Activated CD8-positive, alpha-beta memory T cell treated with anti-CD3 and anti-CD28 coated beads, Interleukin-2, amount 10 ng/mL, durations not matched to agents 7 days and 5 days (primary cell): ENCODE measurements around the gene USF3. TPM values are rescaled to one million over a fixed set of nuclear protein-coding genes. Genes with fewer than 3 reads are reported as not detected.

Source experiments
- ATAC-seq: fragments of 150-1000 bp; cut with Tn5 transposase; one replicate; pipeline ENCODE4 v1.10.0; 2021; ENCODE audit warnings: moderate library complexity
- CTCF ChIA-PET: fragments of 350-600 bp; sonication (Branson Sonifier 250); formaldehyde crosslinking; loops from one replicate; lab custom pipeline; 2021; ENCODE audit warnings: antibody characterized with exemption; lab: Charles Lee
- DNase-seq: peaks from one replicate; pipeline ENCODE4 v3.0.0-alpha.2; 2020
- H3K27ac Mint-ChIP-seq: one replicate; pipeline ENCODE4 v1.8.0; 2021; ENCODE audit warnings: mild to moderate bottlenecking, mixed read lengths
- H3K27me3 Mint-ChIP-seq: one replicate; pipeline ENCODE4 v1.8.0; 2021; ENCODE audit warnings: mixed read lengths
- H3K36me3 Mint-ChIP-seq: one replicate; pipeline ENCODE4 v1.8.0; 2021; ENCODE audit warnings: mild to moderate bottlenecking, mixed read lengths
- H3K4me1 Mint-ChIP-seq: one replicate; pipeline ENCODE4 v1.8.0; 2021; ENCODE audit warnings: mixed read lengths
- H3K4me3 Mint-ChIP-seq: one replicate; pipeline ENCODE4 v1.8.0; 2021; ENCODE audit warnings: mild to moderate bottlenecking, moderate library complexity, mixed read lengths
- H3K9me3 Mint-ChIP-seq: one replicate; pipeline ENCODE4 v1.8.0; 2022; ENCODE audit warnings: low read depth, mixed read lengths
- total RNA-seq, 2 experiments: library from RNA; stranded (reverse); gene quantifications; one replicate each; pipeline ENCODE4 v1.2.3, GENCODE V29; 2021

USF3 gene
- total RNA-seq, 2 experiments from 2014 or later = 14.5 to 15.2 TPM

DNA sequence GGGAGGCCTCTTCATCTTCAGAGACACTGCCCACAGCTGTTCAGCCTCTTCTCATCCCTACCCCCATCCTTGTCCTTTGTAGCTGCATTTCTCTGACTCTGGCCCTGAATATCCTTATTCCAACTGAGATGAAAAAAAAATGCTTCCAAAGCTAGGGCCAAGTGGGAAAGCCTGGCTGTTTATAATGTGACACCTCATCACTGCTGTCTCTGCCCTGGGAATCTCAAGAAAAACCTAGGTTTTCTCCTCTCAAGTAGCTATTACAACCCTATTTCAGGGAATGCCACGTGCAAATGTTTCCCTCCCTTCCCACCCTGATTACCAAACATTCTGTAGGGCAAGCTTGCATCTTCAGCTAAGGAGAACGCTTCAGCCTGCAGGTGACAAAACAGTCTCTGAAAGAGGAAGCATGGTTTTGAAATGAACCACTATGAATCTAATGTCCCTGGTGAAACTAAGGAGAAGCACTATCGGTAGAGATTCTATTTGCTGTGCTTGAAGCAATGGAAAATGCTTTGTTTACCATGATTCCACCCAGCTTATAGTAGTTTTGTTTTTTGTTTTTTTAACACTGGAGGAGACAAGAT, 65.4 kb downstream of the USF3 start:
- H3K36me3 Mint-ChIP-seq = peaks cover 22% of the 10 kb centered on the region
- no peaks in the 10 kb centered on the region for H3K9me3 Mint-ChIP-seq
- no peak overlapping the region for H3K27ac Mint-ChIP-seq
- H3K27me3 Mint-ChIP-seq = no peaks in the 10 kb centered on the region
- peaks cover 2% of the 10 kb centered on the region for H3K4me1 Mint-ChIP-seq
- H3K4me3 Mint-ChIP-seq = no peak overlapping the region
- CTCF ChIA-PET = interaction anchor here (0.6 kb wide), 1 partner anchor 53 kb away, joined by 3 read pairs; no protein-coding TSS in a partner anchor
- DNase-seq = no peak
- no peak for ATAC-seq

DNA sequence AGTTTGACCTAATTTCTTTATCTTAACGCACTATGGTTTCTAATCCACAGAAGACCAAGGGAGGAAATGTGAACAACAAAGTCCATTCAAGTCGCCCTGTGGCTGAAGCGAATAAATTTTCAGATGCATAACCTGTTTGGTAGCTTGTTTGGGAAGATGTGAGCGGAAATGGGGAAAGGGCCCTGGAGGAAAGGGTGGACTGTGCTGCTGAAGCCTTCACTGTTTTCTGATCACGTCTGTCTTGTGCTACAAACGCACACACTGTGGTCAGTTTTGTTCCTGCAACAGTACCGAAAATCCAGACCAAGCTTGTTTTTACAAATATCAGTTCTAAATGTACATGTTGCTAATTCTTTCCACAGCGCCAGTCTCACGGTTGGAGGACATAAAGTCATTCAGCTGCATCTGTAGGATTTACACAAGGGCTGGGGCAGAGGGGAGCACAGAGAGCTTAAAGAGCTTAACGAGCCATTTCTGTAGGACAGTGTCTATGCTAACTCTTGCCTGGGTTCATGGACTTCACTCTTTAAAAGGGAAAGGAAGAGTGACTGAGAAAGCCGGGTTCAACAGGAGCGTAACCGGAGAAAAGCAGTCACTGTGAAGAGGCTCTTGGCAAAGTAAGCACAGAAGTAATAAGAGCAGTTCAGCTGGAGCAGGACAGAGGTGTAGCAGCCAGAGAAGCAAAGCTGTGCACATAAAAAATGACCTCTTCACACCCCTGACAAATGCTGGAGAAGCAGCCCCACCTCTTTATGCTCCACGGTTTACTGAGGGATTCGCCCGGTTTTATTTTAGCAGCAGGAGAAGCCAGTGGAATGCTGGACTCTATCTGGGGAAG, 66.6 kb downstream of the USF3 start:
- CTCF ChIA-PET = no interaction called here
- ATAC-seq = no peak
- peaks cover 30% of the 10 kb centered on the region for H3K36me3 Mint-ChIP-seq
- H3K9me3 Mint-ChIP-seq = no peaks in the 10 kb centered on the region
- no peak overlapping the region for H3K4me3 Mint-ChIP-seq
- no peaks in the 10 kb centered on the region for H3K27me3 Mint-ChIP-seq
- no peak overlapping the region for H3K27ac Mint-ChIP-seq
- no peak for DNase-seq
- H3K4me1 Mint-ChIP-seq = peaks cover 2% of the 10 kb centered on the region

DNA sequence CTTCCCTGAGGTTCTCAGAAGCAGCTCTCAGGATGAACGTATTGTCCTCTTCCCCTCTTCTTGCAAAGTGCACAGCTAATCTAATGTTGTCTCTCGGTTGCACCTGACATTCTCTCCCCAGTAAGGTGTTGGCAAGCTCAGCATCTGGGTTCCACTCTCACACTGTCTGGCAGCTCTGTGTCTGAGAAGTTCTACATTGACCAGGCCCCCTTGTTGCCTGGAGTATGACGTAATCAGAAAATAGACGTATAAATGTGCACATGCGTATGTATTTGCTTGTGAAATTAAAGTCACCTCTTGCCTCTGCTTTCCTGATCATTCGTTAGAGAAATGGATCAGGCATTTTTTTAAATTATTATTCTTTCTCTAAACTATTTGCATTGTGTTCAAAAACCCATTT, 67.7 kb downstream of the USF3 start:
- DNase-seq (no peak), ATAC-seq (no peak)
- H3K9me3 Mint-ChIP-seq = no peaks in the 10 kb centered on the region
- CTCF ChIA-PET = no interaction called here
- peaks cover 2% of the 10 kb centered on the region for H3K4me1 Mint-ChIP-seq
- peaks cover 37% of the 10 kb centered on the region for H3K36me3 Mint-ChIP-seq
- H3K4me3 Mint-ChIP-seq = no peak overlapping the region
- H3K27ac Mint-ChIP-seq = peak overlapping the region; percentile 27
- H3K27me3 Mint-ChIP-seq = no peaks in the 10 kb centered on the region

- DNase-seq (no peak), ATAC-seq (no peak)
- H3K27me3 Mint-ChIP-seq = no peaks in the 10 kb centered on the region
- peaks cover 40% of the 10 kb centered on the region for H3K36me3 Mint-ChIP-seq
- H3K9me3 Mint-ChIP-seq = no peaks in the 10 kb centered on the region
- CTCF ChIA-PET = no interaction called here
- peaks cover 2% of the 10 kb centered on the region for H3K4me1 Mint-ChIP-seq
- H3K4me3 Mint-ChIP-seq = no peak overlapping the region
- H3K27ac Mint-ChIP-seq = peak overlapping the region; percentile 26
Measured at GRCh38 chr3:113628316-113628715, 68.1 kb downstream of the USF3 start.

- Mint-ChIP-seq H3K4me1 (peaks cover 2% of the 10 kb centered on the region), H3K4me3 (no peak overlapping the region), H3K27me3 (no peaks in the 10 kb centered on the region), H3K9me3 (no peaks in the 10 kb centered on the region), H3K36me3 (peaks cover 42% of the 10 kb centered on the region), H3K27ac (no peak overlapping the region)
- no peak for DNase-seq
- CTCF ChIA-PET = no interaction called here
- ATAC-seq = peak; percentile 9
Measured at GRCh38 chr3:113626503-113627371, 69.7 kb downstream of the USF3 start.

DNA sequence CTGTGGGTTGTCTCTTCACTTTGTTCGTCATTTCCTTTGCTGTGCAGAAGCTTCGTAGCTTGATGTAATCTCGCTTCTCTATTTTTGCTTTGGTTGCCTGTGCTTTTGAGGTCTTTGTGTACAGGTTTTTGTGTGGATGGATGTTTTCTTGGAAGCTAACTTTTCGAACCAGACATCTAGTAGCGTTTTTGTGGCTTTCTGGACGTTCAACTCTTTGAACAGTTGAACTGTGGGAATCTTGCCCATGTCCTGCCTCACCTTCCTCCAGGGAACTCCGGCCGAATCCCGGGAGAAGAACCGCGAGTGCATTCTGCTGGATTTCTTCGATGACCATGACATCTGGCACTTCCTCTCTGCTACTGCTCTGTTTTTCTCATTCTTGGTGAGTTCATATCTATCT, 70.6 kb downstream of the USF3 start:
- Mint-ChIP-seq H3K27ac (peak overlapping the region; percentile 44), H3K36me3 (peaks cover 45% of the 10 kb centered on the region)

DNA sequence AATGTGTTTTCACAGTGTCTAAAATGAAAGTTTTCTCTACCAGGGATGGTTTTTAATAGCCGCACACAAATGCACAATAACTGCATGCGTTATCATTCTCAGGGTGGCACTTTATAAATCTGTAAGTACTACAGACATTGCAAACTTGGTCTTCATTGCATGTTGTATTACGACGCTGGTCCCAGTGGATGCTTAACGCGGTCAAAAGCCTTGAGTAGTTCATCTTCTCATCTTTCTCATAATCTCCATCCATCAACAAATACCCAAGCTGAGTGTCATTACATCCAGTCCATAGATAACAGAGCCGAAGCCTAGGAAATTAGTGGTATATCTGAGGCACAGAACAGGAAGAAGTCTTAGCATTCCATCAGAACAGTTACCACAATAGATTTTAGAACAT, 72.6 kb downstream of the USF3 start:
- Mint-ChIP-seq H3K9me3 (no peaks in the 10 kb centered on the region), H3K4me3 (no peak overlapping the region), H3K27ac (no peak overlapping the region), H3K36me3 (peaks cover 43% of the 10 kb centered on the region), H3K27me3 (no peaks in the 10 kb centered on the region), H3K4me1 (no peaks in the 10 kb centered on the region)
- ATAC-seq = no peak
- CTCF ChIA-PET = no interaction called here
- no peak for DNase-seq

More for the DNA sequence above, 70.6 kb downstream of the USF3 start:
- no peak for DNase-seq
- ATAC-seq = no peak
- H3K9me3 Mint-ChIP-seq = no peaks in the 10 kb centered on the region
- no peak overlapping the region for H3K4me3 Mint-ChIP-seq
- peaks cover 2% of the 10 kb centered on the region for H3K4me1 Mint-ChIP-seq
- no peaks in the 10 kb centered on the region for H3K27me3 Mint-ChIP-seq
- CTCF ChIA-PET = no interaction called here

GRCh38 chr3:113623324-113623723, 73.1 kb downstream of the USF3 start:
- Mint-ChIP-seq H3K27me3 (no peaks in the 10 kb centered on the region), H3K27ac (no peak overlapping the region), H3K36me3 (peaks cover 39% of the 10 kb centered on the region), H3K4me3 (no peak overlapping the region), H3K4me1 (no peaks in the 10 kb centered on the region), H3K9me3 (no peaks in the 10 kb centered on the region)
- CTCF ChIA-PET = no interaction called here
- DNase-seq (no peak), ATAC-seq (no peak)

- no peak for ATAC-seq
- H3K27me3 Mint-ChIP-seq = no peaks in the 10 kb centered on the region
- no peak for DNase-seq
- no peaks in the 10 kb centered on the region for H3K9me3 Mint-ChIP-seq
- H3K4me1 Mint-ChIP-seq = no peaks in the 10 kb centered on the region
- no peak overlapping the region for H3K27ac Mint-ChIP-seq
- no peak overlapping the region for H3K4me3 Mint-ChIP-seq
- CTCF ChIA-PET = no interaction called here
- H3K36me3 Mint-ChIP-seq = peaks cover 28% of the 10 kb centered on the region
Measured at GRCh38 chr3:113620091-113620490, 76.4 kb downstream of the USF3 start.

DNA sequence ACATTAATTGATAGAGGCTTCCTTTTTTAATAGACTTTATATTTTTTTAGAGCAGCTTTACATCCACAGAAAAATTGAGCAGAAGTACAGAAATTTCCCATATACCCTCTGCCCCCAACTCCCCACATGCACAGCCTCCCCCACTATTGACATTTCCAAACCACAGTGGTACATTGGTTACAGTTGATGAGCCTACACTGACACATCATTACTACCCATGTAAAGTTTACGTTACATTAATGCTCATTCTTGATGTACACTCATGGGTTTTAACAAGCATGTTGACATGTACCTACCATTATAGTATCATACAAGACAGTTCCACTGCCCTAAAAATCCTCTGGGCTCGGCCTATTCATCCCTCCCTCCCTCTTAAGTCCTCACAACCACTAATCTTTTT, 78.7 kb downstream of the USF3 start:
- ATAC-seq (no peak), DNase-seq (no peak)
- Mint-ChIP-seq H3K4me1 (no peaks in the 10 kb centered on the region), H3K9me3 (no peaks in the 10 kb centered on the region), H3K36me3 (peaks cover 22% of the 10 kb centered on the region), H3K27me3 (no peaks in the 10 kb centered on the region), H3K27ac (no peak overlapping the region), H3K4me3 (no peak overlapping the region)
- CTCF ChIA-PET = no interaction called here

GRCh38 chr3:113615976-113616375, 80.5 kb downstream of the USF3 start:
- CTCF ChIA-PET = interaction anchor here (1.1 kb wide), 1 partner anchor 39 kb away, joined by 3 read pairs; no protein-coding TSS in a partner anchor
- H3K27ac Mint-ChIP-seq = no peak overlapping the region
- no peaks in the 10 kb centered on the region for H3K9me3 Mint-ChIP-seq
- DNase-seq (no peak), ATAC-seq (no peak)
- no peak overlapping the region for H3K4me3 Mint-ChIP-seq
- peaks cover 29% of the 10 kb centered on the region for H3K36me3 Mint-ChIP-seq
- H3K4me1 Mint-ChIP-seq = no peaks in the 10 kb centered on the region
- H3K27me3 Mint-ChIP-seq = no peaks in the 10 kb centered on the region

DNA sequence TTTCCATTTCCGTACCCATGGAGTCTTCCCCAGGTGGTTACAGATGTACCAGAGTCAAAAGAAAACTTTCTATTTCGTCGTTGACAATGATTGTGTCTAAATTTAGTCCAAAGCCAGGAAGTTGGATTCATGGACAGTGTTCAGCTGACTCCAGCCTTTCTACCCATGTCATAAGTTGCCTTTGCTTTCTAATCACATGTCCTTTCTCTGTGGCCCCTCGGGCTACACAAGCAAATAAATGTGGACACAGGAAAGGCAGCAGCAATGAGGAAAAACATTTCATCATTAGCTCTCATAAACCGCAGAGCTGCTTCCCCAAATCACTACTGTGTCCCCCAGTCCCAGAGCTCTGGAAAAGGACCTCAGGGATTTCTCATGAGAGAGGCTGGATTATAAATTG, 82.0 kb downstream of the USF3 start:
- no peaks in the 10 kb centered on the region for H3K9me3 Mint-ChIP-seq
- no peaks in the 10 kb centered on the region for H3K4me1 Mint-ChIP-seq
- peaks cover 26% of the 10 kb centered on the region for H3K36me3 Mint-ChIP-seq
- H3K27me3 Mint-ChIP-seq = no peaks in the 10 kb centered on the region
- DNase-seq (no peak), ATAC-seq (no peak)
- H3K4me3 Mint-ChIP-seq = no peak overlapping the region
- CTCF ChIA-PET = no interaction called here
- H3K27ac Mint-ChIP-seq = peak overlapping the region; percentile 29

- H3K9me3 Mint-ChIP-seq = no peaks in the 10 kb centered on the region
- no peak for ATAC-seq
- peaks cover 27% of the 10 kb centered on the region for H3K4me1 Mint-ChIP-seq
- H3K27ac Mint-ChIP-seq = peak overlapping the region; percentile 75
- CTCF ChIA-PET = no interaction called here
- peaks cover 61% of the 10 kb centered on the region for H3K36me3 Mint-ChIP-seq
- no peaks in the 10 kb centered on the region for H3K27me3 Mint-ChIP-seq
- H3K4me3 Mint-ChIP-seq = no peak overlapping the region
- no peak for DNase-seq
Measured at GRCh38 chr3:113607219-113607596, 89.2 kb downstream of the USF3 start.
